Stimulated activated naive CD8-positive, alpha-beta T cell treated with anti-CD3 and anti-CD28 coated beads, Interleukin-15, Interleukin-2, amounts not matched to agents 100 ng/mL and 50 ng/mL, for 24 hours (primary cell): ENCODE results near the gene CTBP1.

Experiments
- H3K27ac Mint-ChIP-seq: one replicate; pipeline ENCODE4 v1.8.0; 2021; ENCODE audit warnings: mild to moderate bottlenecking, mixed read lengths
- H3K27me3 Mint-ChIP-seq: one replicate; pipeline ENCODE4 v1.8.0; 2021; ENCODE audit warnings: mixed read lengths
- H3K36me3 Mint-ChIP-seq: one replicate; pipeline ENCODE4 v1.8.0; 2021; ENCODE audit warnings: low read depth, mixed read lengths
- H3K4me1 Mint-ChIP-seq: one replicate; pipeline ENCODE4 v1.8.0; 2021; ENCODE audit warnings: low read depth, mixed read lengths
- H3K4me3 Mint-ChIP-seq: one replicate; pipeline ENCODE4 v1.8.0; 2021; ENCODE audit warnings: mild to moderate bottlenecking, mixed read lengths
- H3K9me3 Mint-ChIP-seq: one replicate; pipeline ENCODE4 v1.8.0; 2021; ENCODE audit warnings: mixed read lengths

The CTBP1 gene

GRCh38 chr4:1231637-1232360, 17.1 kb downstream of the CTBP1 start:
- Mint-ChIP-seq H3K9me3 (no peaks in the 10 kb centered on the region), H3K27ac (no peak overlapping the region), H3K27me3 (no peaks in the 10 kb centered on the region), H3K36me3 (peaks cover 60% of the 10 kb centered on the region), H3K4me1 (no peaks in the 10 kb centered on the region), H3K4me3 (no peak overlapping the region)

- Mint-ChIP-seq H3K4me3 (no peak overlapping the region), H3K27ac (no peak overlapping the region), H3K9me3 (no peaks in the 10 kb centered on the region), H3K4me1 (no peaks in the 10 kb centered on the region), H3K27me3 (no peaks in the 10 kb centered on the region), H3K36me3 (peaks cover 60% of the 10 kb centered on the region)
Observed at GRCh38 chr4:1230971-1231636, 17.8 kb downstream of the CTBP1 start.

GRCh38 chr4:1230316-1230715, 18.6 kb downstream of the CTBP1 start:
- no peaks in the 10 kb centered on the region for H3K9me3 Mint-ChIP-seq
- no peak overlapping the region for H3K4me3 Mint-ChIP-seq
- H3K27ac Mint-ChIP-seq: no peak overlapping the region
- no peaks in the 10 kb centered on the region for H3K27me3 Mint-ChIP-seq
- peaks cover 53% of the 10 kb centered on the region for H3K36me3 Mint-ChIP-seq
- H3K4me1 Mint-ChIP-seq: no peaks in the 10 kb centered on the region

- H3K27me3 Mint-ChIP-seq: no peaks in the 10 kb centered on the region
- H3K4me1 Mint-ChIP-seq: no peaks in the 10 kb centered on the region
- H3K4me3 Mint-ChIP-seq: no peak overlapping the region
- H3K36me3 Mint-ChIP-seq: peaks cover 50% of the 10 kb centered on the region
- no peaks in the 10 kb centered on the region for H3K9me3 Mint-ChIP-seq
- no peak overlapping the region for H3K27ac Mint-ChIP-seq
Observed at GRCh38 chr4:1229117-1229849, 19.6 kb downstream of the CTBP1 start.

- peaks cover 50% of the 10 kb centered on the region for H3K36me3 Mint-ChIP-seq
- H3K4me3 Mint-ChIP-seq: no peak overlapping the region
- no peaks in the 10 kb centered on the region for H3K27me3 Mint-ChIP-seq
- H3K4me1 Mint-ChIP-seq: no peaks in the 10 kb centered on the region
- H3K9me3 Mint-ChIP-seq: no peaks in the 10 kb centered on the region
- no peak overlapping the region for H3K27ac Mint-ChIP-seq
Observed at GRCh38 chr4:1227816-1228215, 21.1 kb downstream of the CTBP1 start.

- Mint-ChIP-seq H3K4me3 (no peak overlapping the region), H3K4me1 (no peaks in the 10 kb centered on the region), H3K36me3 (peaks cover 42% of the 10 kb centered on the region), H3K27me3 (no peaks in the 10 kb centered on the region), H3K27ac (no peak overlapping the region), H3K9me3 (no peaks in the 10 kb centered on the region)
Observed at GRCh38 chr4:1226598-1226997, 22.3 kb downstream of the CTBP1 start.

GRCh38 chr4:1226144-1226481, 22.8 kb downstream of the CTBP1 start:
- Mint-ChIP-seq H3K36me3 (peaks cover 45% of the 10 kb centered on the region), H3K4me3 (no peak overlapping the region), H3K4me1 (no peaks in the 10 kb centered on the region), H3K27me3 (no peaks in the 10 kb centered on the region), H3K27ac (no peak overlapping the region), H3K9me3 (no peaks in the 10 kb centered on the region)

GRCh38 chr4:1225272-1226143, 23.4 kb downstream of the CTBP1 start:
- H3K4me3 Mint-ChIP-seq: no peak overlapping the region
- H3K4me1 Mint-ChIP-seq: no peaks in the 10 kb centered on the region
- no peak overlapping the region for H3K27ac Mint-ChIP-seq
- H3K36me3 Mint-ChIP-seq: peaks cover 46% of the 10 kb centered on the region
- no peaks in the 10 kb centered on the region for H3K9me3 Mint-ChIP-seq
- H3K27me3 Mint-ChIP-seq: no peaks in the 10 kb centered on the region

GRCh38 chr4:1223841-1224809, 24.8 kb downstream of the CTBP1 start:
- Mint-ChIP-seq H3K4me3 (no peak overlapping the region), H3K36me3 (peaks cover 54% of the 10 kb centered on the region), H3K27ac (no peak overlapping the region), H3K27me3 (no peaks in the 10 kb centered on the region), H3K4me1 (peaks cover 9% of the 10 kb centered on the region), H3K9me3 (no peaks in the 10 kb centered on the region)

GRCh38 chr4:1222938-1223690, 25.8 kb downstream of the CTBP1 start:
- Mint-ChIP-seq H3K4me3 (no peak overlapping the region), H3K4me1 (peaks cover 19% of the 10 kb centered on the region), H3K27me3 (no peaks in the 10 kb centered on the region), H3K27ac (no peak overlapping the region), H3K36me3 (peaks cover 64% of the 10 kb centered on the region), H3K9me3 (no peaks in the 10 kb centered on the region)

- Mint-ChIP-seq H3K27me3 (no peaks in the 10 kb centered on the region), H3K36me3 (peaks cover 63% of the 10 kb centered on the region), H3K9me3 (no peaks in the 10 kb centered on the region), H3K4me1 (peaks cover 28% of the 10 kb centered on the region), H3K4me3 (no peak overlapping the region), H3K27ac (no peak overlapping the region)
Observed at GRCh38 chr4:1222036-1222789, 26.7 kb downstream of the CTBP1 start.

GRCh38 chr4:1221155-1221870, 27.6 kb downstream of the CTBP1 start:
- peaks cover 37% of the 10 kb centered on the region for H3K4me1 Mint-ChIP-seq
- H3K4me3 Mint-ChIP-seq: no peak overlapping the region
- H3K36me3 Mint-ChIP-seq: peaks cover 60% of the 10 kb centered on the region
- H3K9me3 Mint-ChIP-seq: no peaks in the 10 kb centered on the region
- no peak overlapping the region for H3K27ac Mint-ChIP-seq
- H3K27me3 Mint-ChIP-seq: no peaks in the 10 kb centered on the region
